ENCODE data around the gene NDUFA13.

The NDUFA13 gene

DNA sequence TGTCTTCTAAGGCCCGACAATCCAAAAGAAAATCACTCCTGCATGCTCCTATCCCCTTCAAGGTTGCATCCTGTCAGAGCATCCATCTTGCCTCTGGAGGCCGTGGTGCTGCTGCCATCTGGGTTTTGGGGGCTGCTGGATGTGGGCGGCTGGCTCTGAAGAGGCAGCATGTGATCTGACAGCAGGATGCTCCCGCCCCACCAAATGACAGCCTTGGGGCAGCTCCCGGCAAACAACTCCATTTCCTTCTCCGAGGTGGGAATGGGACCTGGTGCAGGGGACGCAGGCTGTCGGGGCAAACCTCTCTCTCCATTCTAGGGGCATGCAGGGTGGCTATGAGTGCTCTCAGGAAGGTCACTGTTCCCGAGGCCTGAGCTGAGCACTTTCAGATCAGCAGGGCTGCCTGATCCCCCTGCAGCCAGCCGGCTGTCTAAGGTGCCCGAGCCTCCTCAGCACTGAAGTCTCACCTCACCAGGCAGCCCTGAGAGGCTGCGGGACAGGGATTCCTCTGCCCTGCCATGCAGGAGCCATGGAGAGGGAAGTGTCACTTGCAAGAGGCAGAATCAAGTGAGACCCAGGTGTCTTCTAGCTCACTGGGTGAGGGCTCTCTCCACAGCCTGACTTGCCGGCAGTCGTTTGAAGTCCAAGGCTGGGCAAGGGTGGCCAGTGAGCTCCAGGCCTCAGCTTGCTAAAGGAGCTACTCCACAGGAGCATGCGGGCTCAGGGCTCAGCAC lies 29.5 kb upstream of the NDUFA13 start:
- Mint-ChIP-seq H3K27ac (peak overlapping the region; percentile 75), H3K9me3 (ENCODE audit: low read depth) (no peaks in the 10 kb centered on the region), H3K4me1 (ENCODE audit: low read depth) (peaks cover 69% of the 10 kb centered on the region), H3K36me3 (no peaks in the 10 kb centered on the region), H3K27me3 (no peaks in the 10 kb centered on the region), H3K4me3 (no peak overlapping the region)

DNA sequence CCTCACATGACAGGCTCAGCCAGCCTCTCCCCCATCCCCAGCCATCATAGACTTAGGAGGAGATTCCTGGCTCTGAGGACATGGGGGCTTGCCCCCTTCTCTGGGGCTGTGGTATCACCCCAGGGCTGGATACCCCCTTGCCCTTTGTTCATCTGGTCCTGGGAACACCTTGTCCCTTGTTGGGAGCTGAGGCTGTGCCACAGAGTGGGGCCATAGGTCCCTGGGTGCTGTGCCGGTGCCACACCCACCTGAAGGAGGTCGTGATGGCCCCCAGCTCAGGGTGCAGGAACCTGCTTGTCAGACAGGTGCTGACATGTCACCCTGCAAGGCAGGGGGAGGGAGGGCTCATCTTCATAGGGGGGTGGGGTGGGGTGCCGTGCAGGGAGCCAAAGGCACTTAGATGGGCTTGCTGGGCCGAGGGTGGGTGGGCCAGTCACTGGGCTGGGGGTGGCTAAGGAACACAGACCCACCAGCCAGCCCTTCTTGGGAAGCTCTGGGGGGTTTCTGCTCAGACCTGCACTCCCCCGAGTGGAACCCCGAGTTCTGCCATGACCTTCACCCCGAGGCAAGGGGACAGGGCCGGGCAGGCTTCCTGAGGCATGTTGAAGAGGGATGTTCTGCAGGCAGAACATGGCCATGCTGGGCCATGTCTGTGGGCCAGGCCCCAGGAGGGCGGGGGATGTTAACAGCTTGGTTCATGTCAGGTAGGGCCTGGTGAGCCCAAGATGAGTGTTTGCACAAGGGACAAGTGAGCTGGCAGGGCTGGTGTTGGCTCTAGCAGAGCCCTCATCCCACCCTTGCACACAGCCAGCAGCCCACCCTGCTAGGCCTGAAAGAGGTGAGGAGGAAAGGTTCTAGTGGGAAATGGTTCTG lies 28.7 kb upstream of the NDUFA13 start:
- Mint-ChIP-seq H3K27me3 (no peaks in the 10 kb centered on the region), H3K9me3 (ENCODE audit: low read depth) (no peaks in the 10 kb centered on the region), H3K36me3 (no peaks in the 10 kb centered on the region), H3K4me1 (ENCODE audit: low read depth) (peaks cover 66% of the 10 kb centered on the region), H3K27ac (peak overlapping the region; percentile 93), H3K4me3 (peak overlapping the region; percentile 32)

DNA sequence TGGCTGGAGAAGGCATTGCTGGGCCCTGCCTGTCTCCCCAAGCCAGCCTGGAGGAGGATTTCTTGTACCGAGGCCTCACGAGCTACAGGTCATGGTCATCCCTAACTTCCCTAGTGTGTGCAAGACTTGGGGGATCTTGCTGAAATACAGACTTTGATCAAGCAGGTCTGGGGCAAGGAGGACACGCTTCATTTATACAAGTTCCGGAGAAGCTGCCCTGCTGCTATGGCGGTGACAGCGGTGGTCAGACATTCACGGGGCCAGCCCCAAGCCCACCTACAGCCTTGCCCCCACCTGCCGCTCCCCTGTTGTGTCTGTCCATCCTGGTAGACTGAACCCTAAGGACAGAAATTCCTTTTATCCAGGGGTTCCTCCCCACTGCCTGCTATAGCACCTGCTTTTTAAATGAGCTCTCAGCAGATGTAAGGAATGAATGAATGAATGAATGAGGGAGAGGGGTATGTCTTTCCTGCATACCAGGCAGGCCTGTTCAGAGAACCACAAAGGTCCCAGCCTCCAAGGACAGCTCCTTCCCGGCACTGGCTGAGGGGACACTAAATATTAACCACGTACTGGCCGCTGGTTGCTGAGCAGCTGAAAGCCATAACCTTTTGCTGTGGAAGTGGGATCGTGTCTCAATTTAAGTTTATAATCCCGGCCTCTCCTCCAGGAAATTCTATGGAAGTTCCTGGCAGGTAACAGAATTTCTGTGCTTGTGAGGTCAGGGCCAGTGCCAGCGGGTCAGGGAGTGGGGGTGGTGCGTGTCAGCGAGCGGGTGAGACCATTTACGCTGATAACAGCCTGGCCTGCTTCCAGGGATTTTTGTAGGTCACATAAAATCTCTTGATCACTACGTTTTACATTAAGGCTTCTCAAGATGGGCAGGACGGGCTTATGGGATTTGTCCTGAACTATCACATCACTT lies 27.8 kb upstream of the NDUFA13 start:
- H3K27me3 Mint-ChIP-seq, result no peaks in the 10 kb centered on the region
- peak overlapping the region; percentile 93 for H3K27ac Mint-ChIP-seq
- no peaks in the 10 kb centered on the region for H3K36me3 Mint-ChIP-seq
- H3K4me1 Mint-ChIP-seq (ENCODE audit: low read depth), result peaks cover 61% of the 10 kb centered on the region
- no peaks in the 10 kb centered on the region for H3K9me3 Mint-ChIP-seq (ENCODE audit: low read depth)
- H3K4me3 Mint-ChIP-seq, result peak overlapping the region; percentile 58

DNA sequence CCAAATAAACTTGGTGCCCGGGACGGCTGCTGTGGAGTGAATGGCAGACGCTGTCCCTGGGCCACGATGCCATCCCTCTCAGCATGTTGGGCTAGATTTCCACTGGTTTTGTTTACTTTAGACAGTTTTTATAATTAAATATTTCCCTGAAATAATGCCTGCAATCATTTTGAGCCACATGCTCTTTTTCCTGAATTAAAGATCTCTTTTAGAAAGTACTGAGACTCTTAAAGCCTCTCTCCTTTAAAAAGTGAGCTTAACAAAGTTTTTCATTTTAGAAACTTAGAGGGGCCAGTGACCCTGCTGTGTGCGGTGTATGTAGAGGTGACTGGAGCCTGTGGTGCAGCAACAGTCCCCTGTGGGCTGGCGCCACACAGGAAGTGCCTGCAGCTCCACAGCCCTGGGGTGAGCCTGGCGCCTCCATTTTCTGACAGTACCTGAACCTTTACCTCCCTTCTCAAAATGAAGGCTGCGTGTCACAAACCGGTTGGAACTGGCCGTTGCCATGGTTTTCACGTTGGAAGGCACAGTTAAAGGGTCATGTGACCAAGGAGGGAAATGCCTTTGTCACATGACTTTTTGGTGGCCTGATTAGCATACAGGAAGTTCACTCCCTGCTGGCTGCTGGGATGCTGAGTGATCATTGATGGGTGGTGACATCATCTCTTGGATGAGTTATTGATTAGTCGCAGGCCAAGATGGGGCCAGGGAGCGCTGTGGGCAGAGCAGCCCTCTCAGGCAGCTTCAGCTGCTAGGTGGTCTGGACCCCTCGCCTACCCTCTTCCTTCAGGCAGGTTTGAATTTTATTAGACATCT lies 26.9 kb upstream of the NDUFA13 start:
- H3K27me3 Mint-ChIP-seq, result no peaks in the 10 kb centered on the region
- H3K4me3 Mint-ChIP-seq, result peak overlapping the region; percentile 58
- H3K4me1 Mint-ChIP-seq (ENCODE audit: low read depth), result peaks cover 58% of the 10 kb centered on the region
- no peaks in the 10 kb centered on the region for H3K9me3 Mint-ChIP-seq (ENCODE audit: low read depth)
- H3K27ac Mint-ChIP-seq, result peak overlapping the region; percentile 93
- no peaks in the 10 kb centered on the region for H3K36me3 Mint-ChIP-seq

DNA sequence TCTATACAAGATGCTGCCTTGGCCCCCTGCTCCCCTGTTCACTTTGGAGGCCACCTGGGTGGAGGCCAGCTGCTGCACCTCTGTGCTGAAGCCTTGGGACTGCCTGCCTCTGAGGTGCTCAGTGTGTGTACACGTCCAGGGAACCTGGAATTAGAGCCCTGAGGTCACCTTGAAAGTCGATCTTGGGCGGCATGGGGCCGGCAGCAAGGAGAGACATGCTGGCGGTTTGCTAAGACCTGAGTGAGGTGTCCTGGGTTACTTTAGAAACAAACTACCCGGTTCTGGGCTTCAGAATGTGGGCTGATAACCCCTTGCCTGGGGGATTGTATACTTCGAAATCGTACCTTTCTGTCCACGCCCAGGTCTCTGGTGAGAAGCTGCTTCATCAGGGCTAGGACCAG lies 26.2 kb upstream of the NDUFA13 start:
- Mint-ChIP-seq H3K4me1 (ENCODE audit: low read depth) (peaks cover 59% of the 10 kb centered on the region), H3K36me3 (no peaks in the 10 kb centered on the region), H3K4me3 (peak overlapping the region; percentile 58), H3K27me3 (no peaks in the 10 kb centered on the region), H3K27ac (peak overlapping the region; percentile 93), H3K9me3 (ENCODE audit: low read depth) (no peaks in the 10 kb centered on the region)

DNA sequence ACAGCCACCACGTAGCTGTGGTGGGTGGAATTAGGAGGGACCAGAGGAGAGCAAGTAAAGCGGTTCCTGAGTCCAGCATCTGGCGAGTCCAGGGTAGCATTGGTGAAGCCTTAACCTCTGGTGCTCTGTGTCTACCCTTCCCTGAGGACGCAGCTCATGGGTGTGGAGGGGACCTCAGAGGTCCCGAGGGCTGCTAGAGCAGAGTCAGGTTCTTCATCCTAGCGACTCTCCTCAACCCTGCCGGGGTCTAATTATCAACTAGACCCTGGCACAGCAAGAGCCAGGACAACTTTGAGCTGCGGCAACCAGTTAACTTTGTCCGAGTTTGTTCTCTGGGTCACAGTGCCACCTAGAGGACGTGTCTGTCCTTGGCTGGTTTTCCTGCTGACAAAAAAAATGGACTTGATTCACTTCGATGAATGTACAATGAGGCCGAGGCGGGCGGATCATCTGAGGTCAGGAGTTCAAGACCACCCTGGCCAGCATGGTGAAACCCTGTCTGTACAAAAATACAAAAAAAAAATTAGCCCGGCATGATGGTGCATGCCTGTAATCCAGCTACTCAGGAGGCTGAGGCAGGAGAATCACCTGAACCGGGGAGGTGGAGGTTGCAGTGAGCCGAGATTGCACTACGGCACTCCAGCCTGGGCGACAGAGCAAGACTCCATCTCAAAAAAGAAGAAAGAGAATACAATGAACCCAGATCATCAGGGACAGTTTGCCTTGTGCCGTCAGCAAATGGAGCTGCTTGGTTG lies 25.6 kb upstream of the NDUFA13 start:
- H3K4me1 Mint-ChIP-seq (ENCODE audit: low read depth), result peaks cover 54% of the 10 kb centered on the region
- H3K4me3 Mint-ChIP-seq, result peak overlapping the region; percentile 58
- peak overlapping the region; percentile 93 for H3K27ac Mint-ChIP-seq
- no peaks in the 10 kb centered on the region for H3K9me3 Mint-ChIP-seq (ENCODE audit: low read depth)
- H3K27me3 Mint-ChIP-seq, result no peaks in the 10 kb centered on the region
- H3K36me3 Mint-ChIP-seq, result no peaks in the 10 kb centered on the region

- Mint-ChIP-seq H3K27me3 (no peaks in the 10 kb centered on the region), H3K9me3 (ENCODE audit: low read depth) (no peaks in the 10 kb centered on the region), H3K4me3 (no peak overlapping the region), H3K4me1 (ENCODE audit: low read depth) (peaks cover 44% of the 10 kb centered on the region), H3K36me3 (no peaks in the 10 kb centered on the region), H3K27ac (peak overlapping the region; percentile 34)
Observed at GRCh38 chr19:19491321-19492025, 24.6 kb upstream of the NDUFA13 start.

DNA sequence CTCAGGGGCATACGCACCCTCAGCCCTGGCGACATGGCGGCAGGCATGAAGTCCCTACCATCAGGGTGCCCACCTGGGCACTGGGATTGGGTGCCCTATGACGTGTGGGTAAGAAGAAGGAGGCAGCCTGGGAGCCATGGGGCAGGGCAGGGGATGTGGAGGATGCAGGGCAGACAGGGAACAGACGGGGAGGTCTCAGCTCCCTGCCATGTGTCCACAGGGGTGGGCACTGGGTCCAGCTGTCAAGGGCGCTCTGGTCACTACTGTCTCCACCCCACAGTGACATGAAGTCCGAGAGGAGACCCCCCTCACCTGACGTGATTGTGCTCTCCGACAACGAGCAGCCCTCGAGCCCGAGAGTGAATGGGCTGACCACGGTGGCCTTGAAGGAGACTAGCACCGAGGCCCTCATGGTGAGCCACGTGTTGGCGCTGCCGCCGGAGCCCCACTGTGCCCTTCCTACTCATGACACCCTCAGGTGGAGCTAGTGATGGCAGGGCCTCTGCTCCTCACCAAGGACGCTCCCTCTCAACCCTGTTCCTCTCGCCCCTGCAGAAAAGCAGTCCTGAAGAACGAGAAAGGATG lies 23.9 kb upstream of the NDUFA13 start:
- Mint-ChIP-seq H3K36me3 (no peaks in the 10 kb centered on the region), H3K9me3 (ENCODE audit: low read depth) (no peaks in the 10 kb centered on the region), H3K4me1 (ENCODE audit: low read depth) (peaks cover 37% of the 10 kb centered on the region), H3K27ac (no peak overlapping the region), H3K27me3 (no peaks in the 10 kb centered on the region), H3K4me3 (no peak overlapping the region)

- Mint-ChIP-seq H3K4me1 (ENCODE audit: low read depth) (peaks cover 20% of the 10 kb centered on the region), H3K4me3 (no peak overlapping the region), H3K36me3 (no peaks in the 10 kb centered on the region), H3K9me3 (ENCODE audit: low read depth) (no peaks in the 10 kb centered on the region), H3K27ac (no peak overlapping the region), H3K27me3 (no peaks in the 10 kb centered on the region)
Observed at GRCh38 chr19:19493841-19494546, 22.0 kb upstream of the NDUFA13 start.

- Mint-ChIP-seq H3K27ac (no peak overlapping the region), H3K36me3 (no peaks in the 10 kb centered on the region), H3K4me3 (no peak overlapping the region), H3K27me3 (no peaks in the 10 kb centered on the region), H3K4me1 (ENCODE audit: low read depth) (peaks cover 3% of the 10 kb centered on the region), H3K9me3 (ENCODE audit: low read depth) (no peaks in the 10 kb centered on the region)
Observed at GRCh38 chr19:19495614-19496603, 20.1 kb upstream of the NDUFA13 start.

DNA sequence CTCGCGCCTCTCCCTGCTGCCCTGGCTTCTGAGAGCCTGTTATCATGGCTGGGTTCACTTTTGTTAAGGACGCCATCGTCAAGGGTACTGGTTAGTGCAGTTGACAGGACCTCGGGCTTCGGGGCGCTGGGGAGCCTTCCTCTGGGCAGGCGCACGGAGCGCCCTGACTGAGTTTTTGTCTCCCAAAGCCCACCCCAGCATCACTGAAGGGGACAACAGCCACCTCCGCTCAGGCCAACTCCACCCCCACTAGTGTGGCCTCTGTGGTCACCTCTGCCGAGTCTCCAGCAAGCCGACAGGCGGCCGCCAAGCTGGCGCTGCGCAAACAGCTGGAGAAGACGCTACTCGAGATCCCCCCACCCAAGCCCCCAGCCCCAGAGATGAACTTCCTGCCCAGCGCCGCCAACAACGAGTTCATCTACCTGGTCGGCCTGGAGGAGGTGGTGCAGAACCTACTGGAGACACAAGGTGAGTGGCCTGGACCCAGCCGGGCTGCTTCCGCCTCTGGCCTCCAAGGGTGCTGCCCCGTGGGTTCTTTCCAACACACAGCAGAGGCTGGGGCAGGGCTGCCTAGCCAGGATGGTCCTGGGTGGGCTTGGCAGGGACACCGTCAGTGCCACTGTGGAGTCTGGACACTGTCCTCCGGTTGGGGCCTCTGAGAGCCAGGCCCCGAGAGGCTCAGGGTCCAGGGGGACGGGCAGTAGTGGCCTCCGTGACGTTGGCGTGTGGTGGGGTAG lies 17.6 kb upstream of the NDUFA13 start:
- H3K36me3 Mint-ChIP-seq, result no peaks in the 10 kb centered on the region

More for the DNA sequence above, 17.6 kb upstream of the NDUFA13 start:
- Mint-ChIP-seq H3K27me3 (no peaks in the 10 kb centered on the region), H3K27ac (no peak overlapping the region), H3K9me3 (ENCODE audit: low read depth) (no peaks in the 10 kb centered on the region), H3K4me3 (no peak overlapping the region), H3K4me1 (ENCODE audit: low read depth) (peaks cover 3% of the 10 kb centered on the region)

All from activated naive CD8-positive, alpha-beta T cell (primary cell).